Mononuclear cell (primary cell): ENCODE results near the gene DNAL1. TPM values are rescaled to one million over a fixed set of nuclear protein-coding genes. Genes with fewer than 3 reads are reported as not detected.

Source experiments
- H3K27me3 ChIP-seq: 2 replicates; pipeline ENCODE4 v1.6.0; 2011; ENCODE audit warnings: low read length, control low read depth; ENCODE audit not compliant: insufficient read depth
- H3K4me1 ChIP-seq: 2 replicates; pipeline ENCODE4 v1.5.1; 2011; ENCODE audit warnings: mild to moderate bottlenecking, low read length, control low read depth; ENCODE audit not compliant: insufficient read depth
- H3K4me3 ChIP-seq: 2 replicates; pipeline ENCODE4 v1.5.1; 2011; ENCODE audit warnings: mild to moderate bottlenecking, low read length, moderate library complexity
- H3K9me3 ChIP-seq: 2 replicates; pipeline ENCODE4 v1.5.1; 2011; ENCODE audit warnings: low read depth, mild to moderate bottlenecking, control low read depth, low read length
- total RNA-seq: library from RNA; depleted of rRNA; stranded (reverse); fragments of >200 nt; gene quantifications from one replicate; pipeline ENCODE4 v1.2.3, GENCODE V29; 2012

The DNAL1 gene
- total RNA-seq, 1 donor: 1.5 TPM

- H3K4me3 ChIP-seq: no peak overlapping the region
- no peaks in the 10 kb centered on the region for H3K9me3 ChIP-seq
- H3K27me3 ChIP-seq: no peaks in the 10 kb centered on the region
- H3K4me1 ChIP-seq: peaks cover 27% of the 10 kb centered on the region
Measured at GRCh38 chr14:73721101-73721821, 76.5 kb downstream of the DNAL1 start.

DNA sequence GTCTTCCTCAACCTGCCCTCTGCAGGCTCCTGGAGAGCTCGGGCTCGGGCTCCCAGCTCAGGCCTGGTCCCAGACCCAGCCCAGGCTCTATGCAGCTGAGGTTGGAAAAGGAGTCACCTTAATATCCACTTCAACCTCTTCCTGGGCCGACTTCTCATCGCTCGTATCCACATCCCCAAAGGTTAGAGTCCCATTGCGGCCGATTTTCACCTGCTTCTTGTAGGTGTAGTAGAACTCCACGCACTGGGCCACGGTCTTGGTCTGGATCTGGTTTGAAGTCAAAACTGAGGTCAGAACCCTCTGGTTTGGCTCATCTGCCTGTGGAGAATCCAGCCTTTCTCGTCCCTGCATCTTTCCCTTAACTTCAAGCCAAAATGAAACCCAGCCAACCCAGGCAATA, 77.8 kb downstream of the DNAL1 start:
- Histone ChIP-seq H3K4me1 (peaks cover 32% of the 10 kb centered on the region), H3K27me3 (no peaks in the 10 kb centered on the region), H3K4me3 (no peak overlapping the region), H3K9me3 (no peaks in the 10 kb centered on the region)

DNA sequence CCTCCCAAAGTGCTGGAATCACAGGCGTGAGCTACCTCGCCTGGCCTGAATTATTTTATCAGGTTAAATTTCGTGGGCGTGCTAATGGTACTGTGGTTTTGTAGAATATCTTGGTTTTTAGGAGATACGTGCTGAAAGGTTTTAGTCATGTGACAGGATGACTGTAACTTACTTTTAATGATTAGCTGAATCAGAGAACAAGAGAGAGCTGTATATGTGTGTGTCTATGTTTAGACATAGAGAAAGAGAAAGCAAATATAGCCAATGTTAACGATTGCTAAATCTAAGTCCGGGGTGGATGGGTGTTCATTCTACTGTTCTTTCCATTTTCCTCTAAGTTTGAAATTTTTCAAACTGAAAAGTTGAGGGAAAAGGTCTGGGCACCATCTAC, 78.6 kb downstream of the DNAL1 start:
- Histone ChIP-seq H3K4me3 (no peak overlapping the region), H3K27me3 (no peaks in the 10 kb centered on the region), H3K9me3 (no peaks in the 10 kb centered on the region), H3K4me1 (peaks cover 36% of the 10 kb centered on the region)

GRCh38 chr14:73723797-73724661, 79.2 kb downstream of the DNAL1 start:
- no peak overlapping the region for H3K4me3 ChIP-seq
- H3K9me3 ChIP-seq: no peaks in the 10 kb centered on the region
- no peaks in the 10 kb centered on the region for H3K27me3 ChIP-seq
- H3K4me1 ChIP-seq: peaks cover 43% of the 10 kb centered on the region

DNA sequence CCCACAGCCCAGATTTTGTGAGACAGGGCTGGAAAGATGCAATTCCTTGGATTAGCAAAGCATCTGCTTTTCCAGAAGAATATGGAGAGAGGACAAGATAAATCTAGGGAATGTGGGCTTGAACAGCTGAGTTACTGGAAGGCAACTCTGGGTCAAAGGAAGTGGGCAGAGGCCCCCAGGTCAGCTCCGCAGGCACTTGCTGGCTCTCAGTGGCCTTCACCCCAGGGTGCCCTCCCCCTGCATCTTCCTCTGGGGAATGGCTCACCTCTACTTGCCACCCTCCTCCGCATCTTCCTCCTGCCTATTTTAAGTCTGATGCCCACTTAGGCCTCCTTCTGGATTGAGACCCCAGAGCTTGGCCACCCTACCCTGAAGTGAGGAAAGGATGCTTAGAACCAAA, 79.9 kb downstream of the DNAL1 start:
- Histone ChIP-seq H3K4me1 (peaks cover 44% of the 10 kb centered on the region), H3K4me3 (no peak overlapping the region), H3K9me3 (no peaks in the 10 kb centered on the region), H3K27me3 (no peaks in the 10 kb centered on the region)

DNA sequence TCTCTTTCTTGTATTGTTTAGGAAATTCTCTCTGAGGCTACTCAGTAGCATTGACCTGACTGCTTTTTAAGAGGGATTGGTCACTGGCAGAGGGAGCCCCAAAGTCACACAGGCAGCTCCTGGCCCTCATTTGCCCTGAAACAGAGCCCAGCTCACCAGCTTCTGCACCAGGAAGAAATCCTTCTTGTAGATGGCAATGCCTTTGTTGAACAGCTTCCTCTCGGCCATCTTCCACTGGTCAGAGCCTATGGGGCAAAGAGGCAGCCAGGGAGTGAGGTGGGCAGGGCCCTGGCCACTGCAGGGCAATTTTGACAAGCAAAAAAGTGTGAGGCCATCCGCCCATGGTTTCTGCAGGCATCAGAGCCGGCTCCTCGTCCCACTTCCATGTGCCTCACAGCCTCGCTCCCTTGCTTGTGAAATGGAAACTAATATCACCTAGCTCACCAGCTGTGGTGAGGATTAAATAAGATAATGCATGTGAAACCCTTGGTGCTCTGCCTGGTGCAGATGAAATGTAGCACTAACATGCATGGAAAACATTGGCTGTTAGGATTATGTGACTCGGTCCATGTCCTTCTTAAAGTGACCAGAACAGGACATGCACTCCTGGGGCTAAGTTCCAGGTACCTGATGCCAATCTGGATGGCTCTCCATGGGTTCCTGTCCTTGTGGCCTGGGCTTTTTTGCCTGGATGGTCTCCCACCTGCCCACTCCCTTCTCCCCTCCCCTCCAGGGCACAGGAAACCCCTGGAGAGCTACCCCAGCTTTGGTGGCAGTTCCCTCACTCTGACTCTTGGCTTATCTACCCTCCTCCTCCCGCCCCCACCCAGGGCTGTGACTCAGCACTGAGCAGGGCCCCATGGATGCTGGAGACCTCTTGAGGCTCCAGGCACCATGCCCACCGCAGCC, 80.6 kb downstream of the DNAL1 start:
- Histone ChIP-seq H3K4me1 (peaks cover 44% of the 10 kb centered on the region), H3K4me3 (no peak overlapping the region), H3K9me3 (no peaks in the 10 kb centered on the region), H3K27me3 (no peaks in the 10 kb centered on the region)

DNA sequence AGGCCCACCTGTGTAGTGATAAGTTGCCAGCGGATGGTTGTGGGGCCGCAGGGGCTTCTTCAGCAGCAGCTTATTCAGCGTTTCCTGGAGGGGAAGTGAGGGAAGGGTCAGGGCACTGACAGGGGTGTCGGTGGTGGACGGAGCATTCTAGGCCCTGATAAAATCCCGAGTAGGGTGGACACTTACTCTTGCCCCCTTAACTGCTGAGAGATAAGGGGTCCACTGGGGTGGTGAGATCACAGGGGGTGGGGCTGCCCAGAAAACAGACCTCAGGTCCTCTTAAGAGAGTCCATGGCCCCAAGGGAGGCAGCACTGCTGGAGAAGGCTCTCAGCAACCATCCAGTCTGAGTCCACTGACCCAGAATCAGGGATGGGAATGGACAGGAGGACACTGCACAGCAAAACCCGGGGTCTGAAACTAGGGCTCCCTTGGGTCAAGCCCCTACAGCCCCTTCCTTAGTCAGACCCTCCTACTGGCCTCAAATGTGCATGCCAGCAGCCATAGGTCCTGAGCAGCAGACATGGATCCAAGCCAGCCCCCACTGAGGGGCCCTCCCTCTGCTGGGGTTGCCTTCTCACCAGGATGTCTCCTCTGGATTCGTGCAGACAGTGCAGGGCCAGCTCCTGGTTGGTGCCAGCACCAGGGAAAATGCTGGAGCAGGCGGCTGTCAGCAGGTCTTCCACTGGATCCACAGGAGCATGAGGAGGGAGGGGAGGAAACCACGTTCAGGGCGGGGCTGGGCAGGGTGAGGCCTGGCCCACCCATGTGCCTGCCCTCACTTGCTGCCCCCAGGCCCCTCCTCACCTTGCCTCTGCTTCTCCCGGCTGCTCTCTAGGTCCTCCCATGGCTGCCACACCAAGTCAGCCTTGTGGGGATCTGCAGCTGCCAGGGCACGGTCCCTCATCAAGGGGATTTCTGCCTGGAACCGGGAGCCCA, 81.5 kb downstream of the DNAL1 start:
- no peak overlapping the region for H3K4me3 ChIP-seq
- no peaks in the 10 kb centered on the region for H3K9me3 ChIP-seq
- H3K4me1 ChIP-seq: peaks cover 44% of the 10 kb centered on the region
- H3K27me3 ChIP-seq: no peaks in the 10 kb centered on the region

DNA sequence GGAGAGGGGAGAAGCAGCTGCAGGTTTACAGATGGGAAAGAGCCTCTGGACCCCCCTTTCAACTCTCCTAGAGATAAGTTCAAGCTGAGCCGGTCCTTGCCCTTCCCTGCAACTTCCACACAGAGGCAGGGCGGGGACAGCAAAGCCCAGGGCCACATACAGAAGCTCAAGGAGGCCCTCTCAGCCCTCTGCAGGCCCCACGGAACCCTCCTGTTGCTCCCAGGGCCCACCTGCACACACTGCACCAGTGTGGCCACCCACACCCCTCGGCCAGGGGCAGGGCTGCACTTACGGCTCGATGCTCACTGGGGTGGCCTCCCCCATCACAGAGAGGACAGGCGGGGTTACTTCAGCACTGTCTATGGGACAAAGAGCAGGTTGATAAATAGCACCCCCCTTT, 82.4 kb downstream of the DNAL1 start:
- H3K9me3 ChIP-seq: no peaks in the 10 kb centered on the region
- peaks cover 44% of the 10 kb centered on the region for H3K4me1 ChIP-seq
- H3K4me3 ChIP-seq: no peak overlapping the region
- H3K27me3 ChIP-seq: no peaks in the 10 kb centered on the region

DNA sequence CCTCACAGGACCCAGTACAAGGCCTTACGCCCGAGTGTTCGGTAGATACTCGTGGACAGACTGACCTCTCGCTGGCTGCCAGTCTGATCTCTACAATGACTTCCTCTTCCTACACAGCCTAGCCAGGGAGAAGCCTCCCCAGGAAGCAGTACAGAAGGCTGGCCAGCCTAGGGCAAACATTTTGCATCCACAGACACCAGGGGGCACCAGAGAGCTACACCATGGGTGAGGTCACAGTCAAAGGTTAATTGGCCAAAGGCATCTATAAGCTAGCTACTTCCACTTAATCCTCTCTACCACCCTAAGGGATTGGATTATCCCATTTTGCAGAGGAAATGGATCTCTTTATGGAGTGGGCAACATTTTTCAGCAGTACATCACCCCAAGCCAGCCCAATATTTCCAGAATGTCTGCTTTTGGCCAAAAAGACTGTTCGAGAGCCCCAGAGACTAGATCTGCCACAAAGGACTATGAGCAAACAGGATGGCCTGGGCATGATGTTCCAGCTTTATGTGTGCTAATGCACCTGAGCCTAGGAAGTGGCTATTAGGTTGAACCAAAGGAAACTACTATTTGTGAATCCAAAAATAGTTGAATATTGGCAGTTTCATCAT, 84.0 kb downstream of the DNAL1 start:
- no peaks in the 10 kb centered on the region for H3K27me3 ChIP-seq
- peaks cover 41% of the 10 kb centered on the region for H3K4me1 ChIP-seq
- no peak overlapping the region for H3K4me3 ChIP-seq
- no peaks in the 10 kb centered on the region for H3K9me3 ChIP-seq

GRCh38 chr14:73729556-73730265, 84.9 kb downstream of the DNAL1 start:
- peaks cover 32% of the 10 kb centered on the region for H3K4me1 ChIP-seq
- H3K4me3 ChIP-seq: no peak overlapping the region
- no peaks in the 10 kb centered on the region for H3K9me3 ChIP-seq

GRCh38 chr14:73731111-73731510, 86.3 kb downstream of the DNAL1 start:
- Histone ChIP-seq H3K4me1 (peaks cover 18% of the 10 kb centered on the region), H3K4me3 (no peak overlapping the region), H3K27me3 (no peaks in the 10 kb centered on the region), H3K9me3 (no peaks in the 10 kb centered on the region)

More at GRCh38 chr14:73729556-73730265, 84.9 kb downstream of the DNAL1 start:
- H3K27me3 ChIP-seq: no peaks in the 10 kb centered on the region

GRCh38 chr14:73732006-73732405, 87.2 kb downstream of the DNAL1 start:
- peaks cover 15% of the 10 kb centered on the region for H3K4me1 ChIP-seq
- no peak overlapping the region for H3K4me3 ChIP-seq

DNA sequence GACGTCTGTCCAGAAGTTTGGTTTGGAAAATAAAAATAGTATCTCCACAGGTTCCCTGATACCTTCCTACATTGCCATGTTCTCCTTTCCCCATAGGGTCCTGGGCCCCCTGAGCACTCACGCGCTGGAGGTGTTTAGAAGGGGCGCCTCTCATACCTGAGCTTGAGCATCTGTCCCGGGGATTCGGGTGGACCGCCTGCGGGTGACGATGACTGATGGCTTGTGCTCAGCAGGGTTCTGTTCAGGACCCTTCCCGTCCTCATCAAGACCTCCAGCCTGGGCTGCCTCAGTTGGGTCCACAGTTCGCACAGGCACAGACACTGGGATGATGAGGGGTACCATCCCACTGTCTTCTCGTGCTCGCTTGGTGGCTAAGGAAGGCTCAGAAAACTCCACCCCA, 92.1 kb downstream of the DNAL1 start:
- peaks cover 30% of the 10 kb centered on the region for H3K4me1 ChIP-seq
- H3K9me3 ChIP-seq: no peaks in the 10 kb centered on the region
- H3K4me3 ChIP-seq: no peak overlapping the region
- H3K27me3 ChIP-seq: no peaks in the 10 kb centered on the region

More at GRCh38 chr14:73732006-73732405, 87.2 kb downstream of the DNAL1 start:
- Histone ChIP-seq H3K9me3 (no peaks in the 10 kb centered on the region), H3K27me3 (no peaks in the 10 kb centered on the region)
